ENCODE measurements around the gene SMYD1. TPM values are rescaled to one million over a fixed set of nuclear protein-coding genes. Genes with fewer than 3 reads are reported as not detected.

Gene SMYD1
- total and polyA plus RNA-seq, 4 donors: under 0.01 to 0.42 (median 0.06) TPM; not detected in 1

GRCh38 chr2:88146590-88146989 lies 79.0 kb downstream of the SMYD1 start:
- H3K36me3 ChIP-seq (ENCODE audit: control insufficient read depth, insufficient read depth, low read length): no peaks in the 10 kb centered on the region
- H3K27ac ChIP-seq (ENCODE audit: low read depth, low read length): no peak overlapping the region
- H3K9me3 ChIP-seq (ENCODE audit: control insufficient read depth, insufficient read depth, low read length): peaks cover 7% of the 10 kb centered on the region
- H3K4me3 ChIP-seq (ENCODE audit: low read depth, low read length): no peak overlapping the region
- H3K27me3 ChIP-seq (ENCODE audit: control insufficient read depth, insufficient read depth, low read length): no peaks in the 10 kb centered on the region
- no peak for DNase-seq (ENCODE audit: low read depth in 4 of 6, low spot score in 6 of 6)
- no peaks in the 10 kb centered on the region for H3K4me1 ChIP-seq (ENCODE audit: control insufficient read depth, insufficient read depth, low read length)

- Histone ChIP-seq H3K36me3 (ENCODE audit: control insufficient read depth, insufficient read depth, low read length) (no peaks in the 10 kb centered on the region), H3K27me3 (ENCODE audit: control insufficient read depth, insufficient read depth, low read length) (no peaks in the 10 kb centered on the region), H3K4me1 (ENCODE audit: control insufficient read depth, insufficient read depth, low read length) (no peaks in the 10 kb centered on the region), H3K4me3 (ENCODE audit: low read depth, low read length) (no peak overlapping the region), H3K27ac (ENCODE audit: low read depth, low read length) (no peak overlapping the region), H3K9me3 (ENCODE audit: control insufficient read depth, insufficient read depth, low read length) (peaks cover 7% of the 10 kb centered on the region)
- 100% methylated on average over 2 of the region's 2 CpGs for WGBS (ENCODE audit: insufficient coverage)
- DNase-seq (ENCODE audit: low read depth in 4 of 6, low spot score in 6 of 6): no peak
These were observed 79.5 kb downstream of the SMYD1 start for GRCh38 chr2:88147145-88147544.

DNA sequence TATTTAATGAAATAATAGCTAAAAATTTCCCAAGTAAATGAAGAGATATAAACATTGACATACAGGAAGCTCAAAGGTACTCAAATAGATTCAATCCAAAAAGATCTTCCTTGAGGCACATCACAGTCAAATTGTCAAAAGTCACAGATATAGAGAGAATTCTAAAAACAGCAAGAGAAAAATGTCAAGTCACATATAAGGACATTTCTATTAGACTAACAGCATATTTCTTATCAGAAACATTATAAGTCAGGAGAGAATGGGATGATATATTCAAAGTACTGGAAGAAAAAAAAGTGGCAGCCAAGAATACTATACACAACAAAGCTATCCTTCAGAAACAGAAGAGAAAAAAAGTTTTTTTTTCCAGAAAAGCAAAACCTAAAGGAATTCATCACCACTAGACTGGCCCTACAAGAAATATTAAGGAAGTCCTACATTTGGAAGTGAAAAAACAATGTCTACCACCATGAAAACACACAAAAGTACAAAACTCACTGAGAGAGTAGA lies 81.4 kb downstream of the SMYD1 start:
- H3K9me3 ChIP-seq (ENCODE audit: control insufficient read depth, insufficient read depth, low read length): peaks cover 10% of the 10 kb centered on the region
- H3K27me3 ChIP-seq (ENCODE audit: control insufficient read depth, insufficient read depth, low read length): no peaks in the 10 kb centered on the region
- no peak overlapping the region for H3K27ac ChIP-seq (ENCODE audit: low read depth, low read length)
- DNase-seq (ENCODE audit: low read depth in 4 of 6, low spot score in 6 of 6): no peak
- H3K4me1 ChIP-seq (ENCODE audit: control insufficient read depth, insufficient read depth, low read length): no peaks in the 10 kb centered on the region
- H3K4me3 ChIP-seq (ENCODE audit: low read depth, low read length): no peak overlapping the region
- H3K36me3 ChIP-seq (ENCODE audit: control insufficient read depth, insufficient read depth, low read length): no peaks in the 10 kb centered on the region

- H3K4me3 ChIP-seq (ENCODE audit: low read depth, low read length): no peak overlapping the region
- WGBS (ENCODE audit: insufficient coverage): 50% methylated on average over 1 of the region's 3 CpGs
- H3K27me3 ChIP-seq (ENCODE audit: control insufficient read depth, insufficient read depth, low read length): no peaks in the 10 kb centered on the region
- no peak overlapping the region for H3K27ac ChIP-seq (ENCODE audit: low read depth, low read length)
- no peaks in the 10 kb centered on the region for H3K9me3 ChIP-seq (ENCODE audit: control insufficient read depth, insufficient read depth, low read length)
- no peaks in the 10 kb centered on the region for H3K4me1 ChIP-seq (ENCODE audit: control insufficient read depth, insufficient read depth, low read length)
- H3K36me3 ChIP-seq (ENCODE audit: control insufficient read depth, insufficient read depth, low read length): no peaks in the 10 kb centered on the region
- no peak for DNase-seq (ENCODE audit: low read depth in 4 of 6, low spot score in 6 of 6)
These were observed 91.9 kb downstream of the SMYD1 start for GRCh38 chr2:88159481-88159880.

- no peaks in the 10 kb centered on the region for H3K9me3 ChIP-seq (ENCODE audit: control insufficient read depth, insufficient read depth, low read length)
- H3K27me3 ChIP-seq (ENCODE audit: control insufficient read depth, insufficient read depth, low read length): no peaks in the 10 kb centered on the region
- H3K36me3 ChIP-seq (ENCODE audit: control insufficient read depth, insufficient read depth, low read length): no peaks in the 10 kb centered on the region
- H3K4me1 ChIP-seq (ENCODE audit: control insufficient read depth, insufficient read depth, low read length): no peaks in the 10 kb centered on the region
- no peak overlapping the region for H3K27ac ChIP-seq (ENCODE audit: low read depth, low read length)
- no peak overlapping the region for H3K4me3 ChIP-seq (ENCODE audit: low read depth, low read length)
- 58% methylated on average over 3 of the region's 5 CpGs for WGBS (ENCODE audit: insufficient coverage)
- peak; percentile 41 to 92 (median 66) for DNase-seq (ENCODE audit: low read depth in 4 of 6, low spot score in 6 of 6)
These were observed 92.4 kb downstream of the SMYD1 start for GRCh38 chr2:88159955-88160415.

GRCh38 chr2:88160517-88160916 lies 92.9 kb downstream of the SMYD1 start:
- DNase-seq (ENCODE audit: low read depth in 4 of 6, low spot score in 6 of 6): peak in 1 of 6 donors; percentile 15
- no peaks in the 10 kb centered on the region for H3K27me3 ChIP-seq (ENCODE audit: control insufficient read depth, insufficient read depth, low read length)
- H3K9me3 ChIP-seq (ENCODE audit: control insufficient read depth, insufficient read depth, low read length): no peaks in the 10 kb centered on the region
- H3K27ac ChIP-seq (ENCODE audit: low read depth, low read length): no peak overlapping the region
- H3K4me3 ChIP-seq (ENCODE audit: low read depth, low read length): no peak overlapping the region
- no peaks in the 10 kb centered on the region for H3K36me3 ChIP-seq (ENCODE audit: control insufficient read depth, insufficient read depth, low read length)
- 87% methylated on average over 7 of the region's 7 CpGs for WGBS (ENCODE audit: insufficient coverage)
- no peaks in the 10 kb centered on the region for H3K4me1 ChIP-seq (ENCODE audit: control insufficient read depth, insufficient read depth, low read length)

DNA sequence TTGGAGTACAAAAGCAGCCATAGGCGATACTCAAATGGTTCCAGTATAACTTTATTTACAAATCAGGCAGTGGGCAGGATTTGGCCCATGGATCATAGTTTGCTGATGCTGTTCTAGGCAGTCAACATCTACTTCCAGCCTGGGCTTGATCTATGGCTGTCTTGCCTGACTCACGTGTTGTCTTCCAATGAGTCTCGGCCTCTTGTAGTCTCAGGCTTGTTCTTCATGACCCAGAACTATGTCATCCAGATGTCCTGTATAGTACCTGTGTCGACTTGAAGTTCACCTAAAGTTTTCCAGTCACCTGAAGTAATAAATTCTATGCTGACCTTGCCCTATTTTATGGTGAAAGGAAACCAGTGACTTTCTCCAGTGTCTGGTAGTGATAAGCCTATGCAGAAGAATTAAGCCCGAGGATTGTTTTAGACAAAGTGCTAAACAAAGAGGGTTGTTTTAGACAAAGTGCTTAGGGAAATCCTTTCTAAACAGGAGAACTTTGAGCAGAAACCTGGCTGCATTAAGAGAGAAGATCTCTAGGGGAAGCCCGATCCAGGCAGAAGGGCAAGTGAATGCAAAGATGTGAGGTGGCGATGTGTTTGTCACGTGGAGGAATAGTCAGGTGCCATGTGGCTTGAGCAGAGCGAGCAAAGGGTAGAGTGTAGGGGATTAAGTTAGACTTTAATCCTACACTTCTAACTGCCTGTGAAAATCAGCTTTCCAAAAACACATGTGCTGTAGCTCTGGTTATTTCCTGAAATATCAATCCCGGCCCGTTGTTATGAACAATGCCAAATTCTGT lies 94.0 kb downstream of the SMYD1 start:
- Histone ChIP-seq H3K27ac (ENCODE audit: low read depth, low read length) (no peak overlapping the region), H3K36me3 (ENCODE audit: control insufficient read depth, insufficient read depth, low read length) (no peaks in the 10 kb centered on the region), H3K27me3 (ENCODE audit: control insufficient read depth, insufficient read depth, low read length) (no peaks in the 10 kb centered on the region), H3K4me1 (ENCODE audit: control insufficient read depth, insufficient read depth, low read length) (no peaks in the 10 kb centered on the region), H3K4me3 (ENCODE audit: low read depth, low read length) (no peak overlapping the region), H3K9me3 (ENCODE audit: control insufficient read depth, insufficient read depth, low read length) (no peaks in the 10 kb centered on the region)
- no peak for DNase-seq (ENCODE audit: low read depth in 4 of 6, low spot score in 6 of 6)
- WGBS (ENCODE audit: insufficient coverage): 93% methylated on average over 8 of the region's 11 CpGs

Small RNA genes lying within 50 kb of the gene (small RNA-seq; reads per million reads assigned to genes)
- gene MIR4780 (ENCODE audit: low replicate concordance): not detected

Other genes starting within 250 kb of the SMYD1 start
- 10 to 100 TPM in 1 of 2 donors, 1 to 10 TPM in 1; 6.4 to 10.6 TPM for gene RGPD2, start 242.0 kb upstream of the SMYD1 start, total RNA-seq
- gene RGPD2, start 242.0 kb upstream of the SMYD1 start, polyA plus RNA-seq (ENCODE audit: insufficient read length in 2 of 2): 1 to 10 TPM; 5.8 to 6.8 TPM
- gene RNU2-63P, start 51.3 kb upstream of the SMYD1 start, total RNA-seq: 10 to 100 TPM in 1 of 2 donors, not detected in 1; 30.7 TPM
- not detected for gene RNU2-63P, start 51.3 kb upstream of the SMYD1 start, polyA plus RNA-seq (ENCODE audit: insufficient read length in 2 of 2)
- gene KRCC1, start 12.0 kb upstream of the SMYD1 start, total RNA-seq: 10 to 100 TPM; 18.3 to 42.3 TPM
- 10 to 100 TPM; 33.4 to 37.1 TPM for gene KRCC1, start 12.0 kb upstream of the SMYD1 start, polyA plus RNA-seq (ENCODE audit: insufficient read length in 2 of 2)
- gene FABP1, start 60.2 kb downstream of the SMYD1 start, total RNA-seq: under 1 TPM in 1 of 2 donors, not detected in 1; 0.39 TPM
- gene FABP1, start 60.2 kb downstream of the SMYD1 start, polyA plus RNA-seq (ENCODE audit: insufficient read length in 2 of 2): under 1 TPM; 0.48 to 0.80 TPM
- 10 to 100 TPM; 16.3 to 18.8 TPM for gene THNSL2, start 102.5 kb downstream of the SMYD1 start, total RNA-seq
- gene THNSL2, start 102.5 kb downstream of the SMYD1 start, polyA plus RNA-seq (ENCODE audit: insufficient read length in 2 of 2): 10 to 100 TPM in 1 of 2 donors, 1 to 10 TPM in 1; 2.2 to 23.1 TPM

All from spinal cord (tissue), 10 donors.